ENCODE results near the gene PTCD2.
"Not testable (repeated sequence)": the region's sequence is repeated elsewhere in the genome, so short reads cannot be mapped to it uniquely, and the experiment has no call there.

DNA sequence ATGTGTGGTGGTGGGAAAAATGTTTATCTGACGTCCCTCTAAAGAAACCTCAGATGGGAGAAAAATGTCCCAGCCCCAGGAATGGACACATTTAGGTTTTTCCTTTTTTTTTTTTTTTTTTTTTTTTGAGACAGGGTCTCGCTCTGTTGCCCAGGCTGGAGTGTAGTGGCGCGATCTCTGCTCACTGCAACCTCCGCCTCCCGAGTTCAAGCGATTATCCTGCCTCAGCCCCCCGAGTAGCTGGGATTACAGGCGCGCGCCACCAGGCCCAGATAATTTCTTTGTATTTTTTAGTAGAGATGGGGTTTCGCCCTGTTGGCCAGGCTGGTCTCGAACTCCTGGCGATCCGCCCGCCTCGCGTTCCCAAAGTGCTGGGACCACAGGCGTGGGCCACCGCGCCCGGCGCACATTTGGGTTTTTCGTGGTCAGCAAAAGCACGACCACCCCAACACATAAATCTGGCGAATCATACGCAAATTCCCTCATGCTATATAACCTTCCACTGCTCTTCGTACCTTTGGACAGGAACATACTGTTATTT, 668 bp upstream of the PTCD2 start:
- not testable (repeated sequence) for TF ChIP-seq POLR2AphosphoS5 (IDR thresholded peaks at IDR 0.05)
- TF ChIP-seq, protein P1, sequence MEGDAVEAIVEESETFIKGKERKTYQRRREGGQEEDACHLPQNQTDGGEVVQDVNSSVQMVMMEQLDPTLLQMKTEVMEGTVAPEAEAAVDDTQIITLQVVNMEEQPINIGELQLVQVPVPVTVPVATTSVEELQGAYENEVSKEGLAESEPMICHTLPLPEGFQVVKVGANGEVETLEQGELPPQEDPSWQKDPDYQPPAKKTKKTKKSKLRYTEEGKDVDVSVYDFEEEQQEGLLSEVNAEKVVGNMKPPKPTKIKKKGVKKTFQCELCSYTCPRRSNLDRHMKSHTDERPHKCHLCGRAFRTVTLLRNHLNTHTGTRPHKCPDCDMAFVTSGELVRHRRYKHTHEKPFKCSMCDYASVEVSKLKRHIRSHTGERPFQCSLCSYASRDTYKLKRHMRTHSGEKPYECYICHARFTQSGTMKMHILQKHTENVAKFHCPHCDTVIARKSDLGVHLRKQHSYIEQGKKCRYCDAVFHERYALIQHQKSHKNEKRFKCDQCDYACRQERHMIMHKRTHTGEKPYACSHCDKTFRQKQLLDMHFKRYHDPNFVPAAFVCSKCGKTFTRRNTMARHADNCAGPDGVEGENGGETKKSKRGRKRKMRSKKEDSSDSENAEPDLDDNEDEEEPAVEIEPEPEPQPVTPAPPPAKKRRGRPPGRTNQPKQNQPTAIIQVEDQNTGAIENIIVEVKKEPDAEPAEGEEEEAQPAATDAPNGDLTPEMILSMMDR (IDR thresholded peaks at IDR 0.05) = not testable (repeated sequence)
